Activated T-helper 17 cell treated with anti-CD3 and anti-CD28 coated beads, Interleukin-2, amount 50 U/mL, for 72 hours (primary cell): ENCODE results near the gene CTSC. TPM values are rescaled to one million over a fixed set of nuclear protein-coding genes. Genes with fewer than 3 reads are reported as not detected.

Experiments
- ATAC-seq: fragments of 150-1000 bp; cut with Tn5 transposase; replicated peaks from 2 replicates; pipeline ENCODE4 v1.10.0; 2021; ENCODE audit warnings: mild to moderate bottlenecking, moderate library complexity
- H3K27ac Mint-ChIP-seq: one replicate; pipeline ENCODE4 v1.8.0; 2022; ENCODE audit warnings: mixed read lengths
- H3K27me3 Mint-ChIP-seq: one replicate; pipeline ENCODE4 v1.8.0; 2022; ENCODE audit warnings: mixed read lengths
- H3K36me3 Mint-ChIP-seq: one replicate; pipeline ENCODE4 v1.8.0; 2022; ENCODE audit warnings: low read depth, mild to moderate bottlenecking, mixed read lengths
- H3K4me1 Mint-ChIP-seq: one replicate; pipeline ENCODE4 v1.8.0; 2022; ENCODE audit warnings: mixed read lengths
- H3K4me3 Mint-ChIP-seq: one replicate; pipeline ENCODE4 v1.8.0; 2022; ENCODE audit warnings: mild to moderate bottlenecking, mixed read lengths
- H3K9me3 Mint-ChIP-seq: one replicate; pipeline ENCODE4 v1.8.0; 2022; ENCODE audit warnings: mixed read lengths
- total RNA-seq, 2 donors: library from RNA; stranded (reverse); gene quantifications; one replicate each; pipeline ENCODE4 v1.2.3, GENCODE V29; 2022

The CTSC gene
- total RNA-seq, 2 donors from 2014 or later = 57.3 to 142 TPM

GRCh38 chr11:88317536-88317935 lies 20.0 kb downstream of the CTSC start:
- Mint-ChIP-seq H3K27ac (no peak overlapping the region), H3K27me3 (no peaks in the 10 kb centered on the region), H3K4me1 (peaks cover 17% of the 10 kb centered on the region), H3K36me3 (peaks cover 40% of the 10 kb centered on the region), H3K9me3 (no peaks in the 10 kb centered on the region), H3K4me3 (no peak overlapping the region)
- no peak for ATAC-seq

- Mint-ChIP-seq H3K9me3 (no peaks in the 10 kb centered on the region), H3K36me3 (peaks cover 43% of the 10 kb centered on the region), H3K27ac (no peak overlapping the region), H3K4me1 (peaks cover 5% of the 10 kb centered on the region), H3K4me3 (no peak overlapping the region), H3K27me3 (no peaks in the 10 kb centered on the region)
- no peak for ATAC-seq
Observed at GRCh38 chr11:88315981-88316441, 21.5 kb downstream of the CTSC start.

GRCh38 chr11:88315015-88315414 lies 22.5 kb downstream of the CTSC start:
- no peaks in the 10 kb centered on the region for H3K27me3 Mint-ChIP-seq
- H3K36me3 Mint-ChIP-seq = peaks cover 45% of the 10 kb centered on the region
- ATAC-seq = no peak
- no peak overlapping the region for H3K27ac Mint-ChIP-seq
- peaks cover under 1% of the 10 kb centered on the region for H3K4me1 Mint-ChIP-seq
- H3K4me3 Mint-ChIP-seq = no peak overlapping the region
- no peaks in the 10 kb centered on the region for H3K9me3 Mint-ChIP-seq

GRCh38 chr11:88313441-88313840 lies 24.1 kb downstream of the CTSC start:
- H3K27me3 Mint-ChIP-seq = no peaks in the 10 kb centered on the region
- no peak overlapping the region for H3K4me3 Mint-ChIP-seq
- no peaks in the 10 kb centered on the region for H3K9me3 Mint-ChIP-seq
- no peak overlapping the region for H3K27ac Mint-ChIP-seq
- ATAC-seq = no peak
- H3K36me3 Mint-ChIP-seq = peaks cover 56% of the 10 kb centered on the region
- H3K4me1 Mint-ChIP-seq = no peaks in the 10 kb centered on the region

GRCh38 chr11:88312628-88313027 lies 24.9 kb downstream of the CTSC start:
- no peak for ATAC-seq
- Mint-ChIP-seq H3K36me3 (peaks cover 65% of the 10 kb centered on the region), H3K9me3 (peaks cover 4% of the 10 kb centered on the region), H3K4me1 (peaks cover 5% of the 10 kb centered on the region), H3K4me3 (no peak overlapping the region), H3K27me3 (no peaks in the 10 kb centered on the region), H3K27ac (no peak overlapping the region)

GRCh38 chr11:88310246-88310645 lies 27.3 kb downstream of the CTSC start:
- Mint-ChIP-seq H3K27ac (no peak overlapping the region), H3K9me3 (peaks cover 4% of the 10 kb centered on the region), H3K27me3 (no peaks in the 10 kb centered on the region), H3K4me3 (no peak overlapping the region), H3K36me3 (peaks cover 78% of the 10 kb centered on the region), H3K4me1 (peaks cover 7% of the 10 kb centered on the region)
- no peak for ATAC-seq

GRCh38 chr11:88308576-88308975 lies 29.0 kb downstream of the CTSC start:
- Mint-ChIP-seq H3K4me1 (peaks cover 7% of the 10 kb centered on the region), H3K4me3 (no peak overlapping the region), H3K36me3 (peaks cover 86% of the 10 kb centered on the region), H3K27ac (no peak overlapping the region), H3K9me3 (peaks cover 4% of the 10 kb centered on the region), H3K27me3 (no peaks in the 10 kb centered on the region)
- no peak for ATAC-seq

GRCh38 chr11:88307749-88308425 lies 29.6 kb downstream of the CTSC start:
- Mint-ChIP-seq H3K9me3 (peaks cover 4% of the 10 kb centered on the region), H3K27ac (no peak overlapping the region), H3K27me3 (no peaks in the 10 kb centered on the region), H3K36me3 (peaks cover 92% of the 10 kb centered on the region), H3K4me3 (no peak overlapping the region), H3K4me1 (peaks cover 7% of the 10 kb centered on the region)
- ATAC-seq = no peak

- H3K36me3 Mint-ChIP-seq = peaks cover 90% of the 10 kb centered on the region
- no peak for ATAC-seq
- H3K27ac Mint-ChIP-seq = no peak overlapping the region
- no peaks in the 10 kb centered on the region for H3K27me3 Mint-ChIP-seq
- H3K9me3 Mint-ChIP-seq = peaks cover 4% of the 10 kb centered on the region
- no peak overlapping the region for H3K4me3 Mint-ChIP-seq
- peaks cover 11% of the 10 kb centered on the region for H3K4me1 Mint-ChIP-seq
Observed at GRCh38 chr11:88306785-88307184, 30.8 kb downstream of the CTSC start.

- no peaks in the 10 kb centered on the region for H3K27me3 Mint-ChIP-seq
Observed at GRCh38 chr11:88305430-88305829, 32.1 kb downstream of the CTSC start.

GRCh38 chr11:88304352-88304751 lies 33.2 kb downstream of the CTSC start:
- H3K4me3 Mint-ChIP-seq = no peak overlapping the region
- H3K4me1 Mint-ChIP-seq = peaks cover 16% of the 10 kb centered on the region
- no peak for ATAC-seq
- no peak overlapping the region for H3K27ac Mint-ChIP-seq
- peaks cover 93% of the 10 kb centered on the region for H3K36me3 Mint-ChIP-seq
- peaks cover 4% of the 10 kb centered on the region for H3K9me3 Mint-ChIP-seq
- no peaks in the 10 kb centered on the region for H3K27me3 Mint-ChIP-seq

More at GRCh38 chr11:88305430-88305829, 32.1 kb downstream of the CTSC start:
- H3K36me3 Mint-ChIP-seq = peaks cover 90% of the 10 kb centered on the region
- H3K4me1 Mint-ChIP-seq = peaks cover 16% of the 10 kb centered on the region
- no peak for ATAC-seq
- peaks cover 4% of the 10 kb centered on the region for H3K9me3 Mint-ChIP-seq
- H3K27ac Mint-ChIP-seq = no peak overlapping the region
- H3K4me3 Mint-ChIP-seq = no peak overlapping the region

GRCh38 chr11:88303037-88303436 lies 34.5 kb downstream of the CTSC start:
- H3K9me3 Mint-ChIP-seq = peaks cover 4% of the 10 kb centered on the region
- no peaks in the 10 kb centered on the region for H3K27me3 Mint-ChIP-seq
- ATAC-seq = no peak
- peaks cover 16% of the 10 kb centered on the region for H3K4me1 Mint-ChIP-seq
- H3K36me3 Mint-ChIP-seq = peaks cover 93% of the 10 kb centered on the region
- peak overlapping the region; percentile 61 for H3K27ac Mint-ChIP-seq
- H3K4me3 Mint-ChIP-seq = no peak overlapping the region

GRCh38 chr11:88301488-88302140 lies 35.9 kb downstream of the CTSC start:
- Mint-ChIP-seq H3K27me3 (no peaks in the 10 kb centered on the region), H3K4me3 (peak overlapping the region; percentile 74), H3K9me3 (no peaks in the 10 kb centered on the region), H3K36me3 (peaks cover 93% of the 10 kb centered on the region), H3K27ac (peak overlapping the region; percentile 95), H3K4me1 (peaks cover 9% of the 10 kb centered on the region)
- peak; percentile 73 for ATAC-seq

- Mint-ChIP-seq H3K4me3 (peak overlapping the region; percentile 74), H3K27me3 (no peaks in the 10 kb centered on the region), H3K36me3 (peaks cover 90% of the 10 kb centered on the region), H3K9me3 (no peaks in the 10 kb centered on the region), H3K27ac (peak overlapping the region; percentile 95), H3K4me1 (peaks cover 9% of the 10 kb centered on the region)
- ATAC-seq = peak; percentile 86
Observed at GRCh38 chr11:88300888-88301487, 36.5 kb downstream of the CTSC start.

- no peak overlapping the region for H3K27ac Mint-ChIP-seq
- peaks cover 14% of the 10 kb centered on the region for H3K4me1 Mint-ChIP-seq
- no peak overlapping the region for H3K4me3 Mint-ChIP-seq
- no peaks in the 10 kb centered on the region for H3K9me3 Mint-ChIP-seq
- no peaks in the 10 kb centered on the region for H3K27me3 Mint-ChIP-seq
- peaks cover 95% of the 10 kb centered on the region for H3K36me3 Mint-ChIP-seq
- ATAC-seq = no peak
Observed at GRCh38 chr11:88297863-88298262, 39.7 kb downstream of the CTSC start.
